Measurements from ENCODE around the gene ACKR2.

Gene ACKR2

GRCh38 chr3:42892807-42893206, 83.6 kb downstream of the ACKR2 start:
- DNase-seq, result no peak

DNA sequence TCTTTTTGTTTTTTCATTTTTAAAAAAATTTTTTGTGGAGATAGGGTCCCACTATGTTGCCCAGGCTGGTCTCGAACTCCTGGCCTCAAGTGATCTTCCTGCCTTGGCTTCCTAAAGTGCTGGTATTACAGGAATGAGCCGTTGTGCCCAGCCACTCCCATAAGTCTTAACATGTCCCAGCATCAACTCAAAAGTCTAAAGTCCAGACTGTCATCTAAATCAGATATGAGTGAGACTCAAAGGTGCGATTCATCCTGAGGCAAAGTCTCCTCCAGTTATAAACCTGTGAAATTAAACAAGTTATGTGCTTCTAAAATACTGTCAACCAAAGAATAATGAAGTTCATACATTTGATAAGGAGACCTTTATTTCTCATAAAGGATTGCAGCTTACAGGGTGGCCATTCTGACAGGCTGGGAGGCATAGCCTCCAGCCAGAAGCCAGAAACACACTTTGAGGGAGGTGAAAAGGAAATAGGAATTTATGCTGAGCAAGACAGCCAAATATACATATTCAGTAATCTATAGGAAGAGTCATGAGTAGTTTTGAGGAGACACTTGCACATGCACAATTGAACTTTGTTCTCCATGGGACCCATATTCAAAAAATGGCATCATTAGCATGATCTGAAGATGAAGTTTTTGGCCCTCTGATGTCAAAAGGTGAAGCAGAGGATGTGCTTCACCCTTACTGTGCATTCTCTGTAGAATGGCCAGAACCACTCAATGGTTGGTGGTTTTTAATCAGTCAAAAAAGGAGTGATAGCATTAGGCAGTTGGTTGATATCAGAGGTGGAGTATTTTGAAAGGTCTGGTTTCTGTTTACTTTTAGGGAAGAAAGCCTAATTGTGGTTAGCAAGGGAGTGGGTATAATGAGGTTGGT, 85.7 kb downstream of the ACKR2 start:
- no peak for DNase-seq

- no peak for DNase-seq
Measured at GRCh38 chr3:42895580-42895868, 86.3 kb downstream of the ACKR2 start.

DNA sequence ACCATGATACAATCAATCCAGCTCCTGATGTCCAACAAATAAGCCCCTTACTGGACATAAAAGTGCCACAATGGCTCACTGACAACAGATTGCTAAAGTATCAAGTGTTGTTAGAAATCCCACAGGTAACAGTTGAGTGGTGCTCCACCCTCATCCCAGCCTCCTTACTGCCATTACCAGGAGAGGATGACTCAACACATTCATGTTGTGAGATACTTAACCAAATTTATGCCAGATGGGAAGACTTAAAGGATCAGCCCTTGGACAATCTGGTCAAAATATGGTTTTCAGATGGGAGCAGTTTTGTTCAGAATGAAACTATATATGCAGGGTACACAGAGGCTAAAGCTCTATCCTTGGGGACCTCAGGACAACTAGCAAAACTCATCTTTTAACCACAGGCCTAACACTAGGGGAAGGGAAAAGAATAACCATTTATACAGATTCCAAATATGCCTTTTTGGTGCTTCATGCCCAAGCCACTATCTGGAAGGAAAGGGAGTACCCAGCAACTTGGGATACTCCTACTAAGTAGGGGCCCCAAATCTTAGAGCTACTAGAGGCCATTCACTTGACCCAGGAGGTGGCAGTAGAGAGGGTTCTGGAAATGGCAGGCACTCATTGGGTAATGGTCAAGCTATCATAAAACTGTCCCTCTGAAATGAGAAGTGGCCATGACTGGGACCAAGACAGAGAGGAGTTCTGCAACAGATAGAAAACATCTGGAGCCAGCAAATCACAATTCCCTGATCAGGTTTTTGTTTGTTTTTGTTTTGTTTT, 89.8 kb downstream of the ACKR2 start:
- DNase-seq, result no peak

- DNase-seq, result no peak
Measured at GRCh38 chr3:42900226-42901072, 91.2 kb downstream of the ACKR2 start.

DNA sequence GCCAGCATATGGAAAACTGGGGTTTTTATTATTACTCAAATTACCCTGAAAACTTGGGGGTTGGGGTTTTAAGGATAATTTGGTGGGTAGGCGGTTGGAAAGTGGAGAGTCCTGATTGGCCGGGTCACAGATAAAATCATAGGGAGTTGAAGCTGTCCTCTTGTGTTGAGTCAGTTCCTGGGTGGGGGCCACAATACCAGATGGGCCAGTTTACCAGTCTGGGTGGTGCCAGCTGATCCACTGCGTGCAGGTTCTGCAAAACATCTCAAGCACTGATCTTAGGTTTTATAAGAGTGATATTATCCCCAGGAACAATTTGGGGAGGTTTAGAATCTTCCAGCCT, 91.8 kb downstream of the ACKR2 start:
- DNase-seq, result no peak

DNA sequence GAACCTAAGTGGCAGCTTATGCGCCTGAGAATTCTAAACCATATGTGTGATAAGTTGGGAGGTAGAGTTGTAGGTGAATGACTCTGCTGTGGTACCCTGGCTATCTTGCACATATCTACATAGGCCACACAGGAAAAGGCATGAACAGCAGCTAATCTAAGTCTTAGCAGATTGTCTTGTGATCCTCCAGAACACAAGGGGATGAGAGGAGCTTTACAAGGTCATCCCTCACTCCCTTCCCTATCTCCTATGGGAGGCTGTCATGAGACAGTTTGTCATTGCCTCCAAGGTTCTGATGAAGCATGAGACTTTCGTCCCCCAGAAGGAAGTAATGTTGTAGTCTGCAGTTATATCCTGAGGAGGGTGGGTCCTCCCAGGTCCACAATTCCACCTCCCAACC, 93.0 kb downstream of the ACKR2 start:
- no peak for DNase-seq

- no peak for DNase-seq
Measured at GRCh38 chr3:42904076-42904475, 94.8 kb downstream of the ACKR2 start.

- no peak for DNase-seq
Measured at GRCh38 chr3:42905740-42906069, 96.5 kb downstream of the ACKR2 start.

DNA sequence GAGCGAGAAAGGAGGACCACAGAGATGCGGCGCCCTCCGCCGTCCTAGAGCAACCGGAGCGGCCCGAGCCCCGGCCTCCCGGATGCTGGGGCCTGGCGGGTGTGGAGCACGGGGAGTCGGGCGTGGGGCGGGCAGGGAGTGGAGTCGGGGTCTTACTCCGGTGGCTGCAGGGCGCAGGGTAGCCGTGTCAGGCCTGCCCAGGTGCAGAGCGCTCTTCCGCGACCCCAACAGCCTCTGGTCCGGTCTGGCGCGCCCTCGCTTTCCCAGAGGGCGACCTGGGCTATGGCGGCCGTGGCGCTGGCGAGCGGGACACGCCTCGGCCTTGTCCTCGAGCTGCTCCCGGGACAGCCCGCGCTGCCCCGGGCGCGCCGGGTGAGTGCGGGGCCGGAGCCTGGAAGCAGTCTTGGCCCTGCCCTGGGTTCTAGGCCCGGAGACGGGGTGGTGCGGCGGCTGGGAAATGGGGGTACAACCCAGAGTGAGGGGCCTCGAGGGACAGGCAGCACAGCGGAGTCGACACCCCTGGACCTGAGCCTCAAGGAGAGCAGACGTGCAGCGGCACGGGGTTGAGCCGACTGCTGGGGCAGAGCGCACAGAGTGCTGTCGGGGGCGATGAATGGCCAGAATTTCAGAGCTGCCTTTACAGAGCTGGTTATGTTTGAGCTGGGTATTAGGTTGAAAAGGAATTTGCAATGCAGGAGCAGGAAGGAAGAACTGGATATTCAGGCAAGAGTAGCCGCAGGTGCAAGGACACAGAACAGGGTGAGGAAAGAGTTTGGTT, 97.0 kb downstream of the ACKR2 start, which contains the start of gene ZNF662:
ZNF662 (plus strand) TSS at position 73 of the 778 bp plus-strand sequence. CDS start 1,973 bp downstream, outside the sequence.
- peak; percentile 49 for DNase-seq

GRCh38 chr3:42906848-42907183, 97.6 kb downstream of the ACKR2 start:
- no peak for DNase-seq

- no peak for DNase-seq
Measured at GRCh38 chr3:42908675-42909074, 99.4 kb downstream of the ACKR2 start.

DNA sequence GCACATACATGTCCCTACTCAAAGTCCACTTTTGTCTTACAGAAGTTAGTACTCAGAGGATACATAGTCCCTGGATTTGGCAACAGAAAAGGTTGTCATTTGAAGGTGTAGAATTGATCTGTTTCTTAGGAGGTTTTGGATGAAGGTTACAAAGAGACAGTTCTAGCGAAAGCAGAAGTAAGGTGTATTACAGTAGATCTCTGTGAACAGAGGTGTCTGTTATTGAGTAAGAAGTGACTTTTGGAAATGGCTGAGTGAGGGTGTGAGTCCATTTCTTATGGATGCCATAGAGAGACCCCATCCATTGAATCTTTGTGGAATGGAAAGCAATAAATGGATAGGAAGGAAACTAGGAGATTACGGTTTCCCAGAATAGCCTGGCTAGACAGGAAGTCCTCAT, 102.3 kb downstream of the ACKR2 start:
- no peak for DNase-seq

DNA sequence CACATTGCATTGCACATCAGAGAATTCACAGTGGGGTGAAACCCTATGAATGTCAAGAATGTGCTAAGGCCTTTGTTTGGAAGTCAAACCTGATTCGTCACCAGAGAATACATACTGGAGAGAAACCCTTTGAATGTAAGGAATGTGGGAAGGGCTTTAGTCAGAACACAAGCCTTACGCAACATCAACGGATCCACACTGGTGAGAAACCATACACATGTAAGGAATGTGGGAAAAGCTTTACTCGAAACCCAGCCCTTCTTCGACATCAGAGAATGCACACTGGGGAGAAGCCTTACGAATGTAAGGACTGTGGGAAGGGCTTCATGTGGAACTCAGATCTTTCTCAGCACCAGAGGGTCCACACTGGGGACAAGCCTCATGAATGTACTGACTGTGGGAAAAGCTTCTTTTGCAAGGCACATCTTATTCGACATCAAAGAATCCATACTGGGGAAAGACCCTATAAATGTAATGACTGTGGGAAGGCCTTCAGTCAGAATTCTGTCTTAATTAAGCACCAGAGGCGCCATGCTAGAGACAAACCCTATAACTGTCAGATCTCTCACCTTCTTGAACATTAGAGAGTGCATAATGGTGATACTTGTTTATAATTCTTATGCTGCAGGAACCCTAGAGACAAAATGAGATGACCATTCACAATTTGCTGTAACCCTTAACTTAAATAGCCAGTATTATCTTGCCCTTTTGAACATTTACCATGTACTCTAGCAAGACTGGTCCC, 105.7 kb downstream of the ACKR2 start:
- no peak for DNase-seq
